Trophoblast cell (in vitro differentiated cells and primary cell): Measurements from ENCODE around the gene MR1.
A peak's percentile ranks its signal among the peaks of the same experiment; 100 is the strongest.

Source experiments
- DNase-seq, 2 donors: peaks; one replicate each; pipeline ENCODE4 v3.0.0-alpha.2; 2016
- H2AFZ ChIP-seq: 2 replicates; pipeline ENCODE4 v1.6.1; 2013; ENCODE audit warnings: low read length, moderate library complexity, mild to moderate bottlenecking; ENCODE audit not compliant: insufficient read depth, poor library complexity
- H2AK5ac ChIP-seq: 2 replicates; pipeline ENCODE4 v1.6.1; 2013; ENCODE audit warnings: mild to moderate bottlenecking, low read length
- H2BK120ac ChIP-seq: 2 replicates; pipeline ENCODE4 v1.6.1; 2013; ENCODE audit warnings: low read length, mild to moderate bottlenecking, moderate library complexity; ENCODE audit not compliant: insufficient read depth, poor library complexity
- H2BK12ac ChIP-seq: 2 replicates; pipeline ENCODE4 v1.6.1; 2013; ENCODE audit warnings: mild to moderate bottlenecking, low read length, moderate library complexity
- H2BK5ac ChIP-seq: 2 replicates; pipeline ENCODE4 v1.6.1; 2013; ENCODE audit warnings: low read length, low read depth, moderate library complexity, mild to moderate bottlenecking; ENCODE audit not compliant: poor library complexity
- H3K14ac ChIP-seq: 2 replicates; pipeline ENCODE4 v1.6.1; 2013; ENCODE audit warnings: mild to moderate bottlenecking, low read length
- H3K18ac ChIP-seq: 2 replicates; pipeline ENCODE4 v1.6.1; 2013; ENCODE audit warnings: mild to moderate bottlenecking, low read length
- H3K23ac ChIP-seq: 2 replicates; pipeline ENCODE4 v1.6.1; 2013; ENCODE audit warnings: low read length
- H3K27ac ChIP-seq: 2 replicates; pipeline ENCODE4 v1.5.1; 2013; ENCODE audit warnings: low read depth, mild to moderate bottlenecking, inconsistent platforms, low read length, moderate library complexity
- H3K27me3 ChIP-seq: 2 replicates; pipeline ENCODE4 v1.6.1; 2013; ENCODE audit warnings: inconsistent platforms, mild to moderate bottlenecking, low read length, moderate library complexity; ENCODE audit not compliant: insufficient read depth
- H3K36me3 ChIP-seq, 2 experiments: 1 replicate in 1 of 2; 2 replicates in 1 of 2; pipeline ENCODE4 v1.6.1; 2013; ENCODE audit warnings: low read length in 2 of 2, mild to moderate bottlenecking in 2 of 2, moderate library complexity in 1 of 2; ENCODE audit not compliant: insufficient read depth in 2 of 2, control insufficient read depth in 1 of 2
- H3K4ac ChIP-seq: 2 replicates; pipeline ENCODE4 v1.6.1; 2013; ENCODE audit warnings: low read depth, mild to moderate bottlenecking, low read length, moderate library complexity
- H3K4me1 ChIP-seq, 2 experiments: 1 replicate in 1 of 2; 2 replicates in 1 of 2; pipeline ENCODE4 v1.6.1; 2013; ENCODE audit warnings: low read length in 2 of 2, mild to moderate bottlenecking in 2 of 2, moderate library complexity in 1 of 2; ENCODE audit not compliant: insufficient read depth in 2 of 2, control insufficient read depth in 1 of 2
- H3K4me2 ChIP-seq: 2 replicates; pipeline ENCODE4 v1.6.1; 2013; ENCODE audit warnings: inconsistent platforms, mild to moderate bottlenecking, low read length, moderate library complexity
- H3K4me3 ChIP-seq: 2 replicates; pipeline ENCODE4 v1.5.1; 2013; ENCODE audit warnings: mild to moderate bottlenecking, low read depth, low read length, inconsistent platforms
- H3K79me1 ChIP-seq: one replicate; pipeline ENCODE4 v1.6.1; 2013; ENCODE audit warnings: low read length
- H3K79me2 ChIP-seq: 2 replicates; pipeline ENCODE4 v1.6.1; 2013; ENCODE audit warnings: low read length, mild to moderate bottlenecking; ENCODE audit not compliant: control insufficient read depth, insufficient read depth, poor library complexity
- H3K9ac ChIP-seq: 2 replicates; pipeline ENCODE4 v1.6.1; 2013; ENCODE audit warnings: mild to moderate bottlenecking, low read length
- H3K9me3 ChIP-seq: 2 replicates; pipeline ENCODE4 v1.6.1; 2013; ENCODE audit warnings: low read depth, mild to moderate bottlenecking, control low read depth, inconsistent platforms, low read length; ENCODE audit not compliant: insufficient read depth
- H4K12ac ChIP-seq: 2 replicates; pipeline ENCODE4 v1.6.1; 2013; ENCODE audit warnings: low read depth, mild to moderate bottlenecking, low read length, moderate library complexity
- H4K8ac ChIP-seq: 2 replicates; pipeline ENCODE4 v1.6.1; 2013; ENCODE audit warnings: low read depth, mild to moderate bottlenecking, low read length, moderate library complexity
- H4K91ac ChIP-seq: one replicate; pipeline ENCODE4 v1.6.1; 2013; ENCODE audit warnings: low read depth, mild to moderate bottlenecking, low read length, moderate library complexity
- WGBS: extraction: QIAGEN DNeasy Blood & Tissue Kit; methylation state at CpG from one replicate; pipeline ENCODE4 v1.1.7; 2013; ENCODE audit warnings: missing lambda C conversion rate; ENCODE audit not compliant: insufficient read length, insufficient coverage; ENCODE audit errors: extremely low coverage; 5-methylcytosine and 5-hydroxymethylcytosine counted together

Gene MR1

DNA sequence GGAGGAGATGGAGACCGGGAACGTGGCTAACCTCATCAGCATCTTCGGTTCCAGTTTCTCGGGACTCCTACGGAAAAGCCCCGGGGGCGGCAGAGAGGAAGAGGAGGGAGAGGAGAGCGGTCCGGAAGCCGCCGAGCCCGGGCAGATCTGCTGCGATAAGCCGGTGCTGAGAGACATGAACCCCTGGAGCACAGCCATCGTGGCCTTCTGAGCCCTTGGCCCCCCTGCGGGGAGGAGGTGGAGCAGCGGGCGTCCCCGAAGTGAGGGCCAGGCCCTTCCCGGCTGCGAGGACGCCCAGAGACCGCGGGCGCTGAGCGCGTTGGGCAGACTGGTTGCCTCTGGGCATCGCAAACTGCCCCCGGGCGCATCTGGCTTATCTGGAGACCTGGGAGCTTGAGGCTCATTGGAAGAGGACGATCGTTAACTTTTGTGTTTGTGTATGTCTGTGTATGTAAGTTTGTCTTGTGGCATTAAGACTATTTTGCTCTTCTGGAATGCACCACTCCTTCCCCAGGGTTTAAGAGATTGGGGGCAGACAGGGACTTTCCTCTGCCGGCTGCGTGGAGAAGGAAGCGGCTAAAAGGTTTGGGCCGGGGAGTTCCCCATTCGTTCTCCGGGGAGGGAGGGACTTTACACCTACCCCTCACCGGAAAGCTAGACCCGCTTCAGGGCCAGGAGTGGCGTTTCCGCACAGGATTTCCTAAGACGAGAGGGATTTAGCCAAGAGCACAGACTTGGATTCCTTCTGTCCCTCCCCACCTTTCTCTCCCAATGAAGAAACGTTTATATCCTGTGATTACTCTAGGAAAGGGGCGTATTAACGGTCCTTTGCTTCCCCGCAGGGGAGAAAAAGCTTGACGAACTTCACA, 56.1 kb downstream of the MR1 start:
- Histone ChIP-seq H3K36me3 (no peaks in the 10 kb centered on the region), H4K12ac (peak overlapping the region; percentile 17), H3K27me3 (no peaks in the 10 kb centered on the region), H3K14ac (peak overlapping the region; percentile 63), H3K4ac (peak overlapping the region; percentile 92), H2AFZ (no peak overlapping the region), H3K9me3 (peaks cover 2% of the 10 kb centered on the region), H3K23ac (no peak overlapping the region), H2AK5ac (peak overlapping the region; percentile 13), H2BK12ac (no peak overlapping the region), H3K4me1 (peaks cover 2 to 4% of the 10 kb centered on the region in 2 experiments), H3K9ac (peak overlapping the region; percentile 20), H4K91ac (peak overlapping the region; percentile 60), H2BK5ac (peak overlapping the region; percentile 32), H4K8ac (peak overlapping the region; percentile 8), H2BK120ac (peak overlapping the region; percentile 21), H3K4me2 (peak overlapping the region; percentile 97), H3K4me3 (peak overlapping the region; percentile 92), H3K18ac (peak overlapping the region; percentile 40), H3K27ac (peak overlapping the region; percentile 31), H3K79me2 (peaks cover 12% of the 10 kb centered on the region), H3K79me1 (peaks cover 15% of the 10 kb centered on the region)
- WGBS, result no CpG with 5 or more reads among the region's 48 CpGs
- DNase-seq, result peak; percentile 75 to 80

DNA sequence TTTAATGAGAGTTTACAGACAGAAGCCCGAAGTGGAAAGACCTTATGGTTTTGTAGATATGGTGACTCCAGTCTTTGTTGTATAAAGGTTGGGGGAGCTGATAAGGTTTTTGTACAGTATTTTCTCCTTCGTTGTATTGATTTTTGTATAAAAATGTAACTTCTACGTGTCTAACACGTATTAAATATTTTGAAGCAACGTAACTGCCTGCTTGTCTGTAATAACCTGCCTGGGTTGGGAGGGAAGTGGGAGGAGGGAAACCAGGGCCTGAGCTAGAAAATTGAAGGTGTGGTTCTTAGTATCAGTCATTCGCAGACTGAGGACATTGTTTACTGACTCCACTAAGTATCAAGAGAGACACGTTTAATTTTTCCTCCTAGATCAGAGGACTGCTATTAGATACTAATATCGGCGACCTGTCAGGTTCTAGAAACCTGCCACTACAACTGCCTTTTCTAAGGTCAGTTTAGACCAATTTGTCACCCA, 56.9 kb downstream of the MR1 start:
- H3K4me2 ChIP-seq, result peak overlapping the region; percentile 97
- H3K9me3 ChIP-seq, result peaks cover 2% of the 10 kb centered on the region
- no peak overlapping the region for H4K91ac ChIP-seq
- H3K14ac ChIP-seq, result no peak overlapping the region
- H4K12ac ChIP-seq, result no peak overlapping the region
- no peak overlapping the region for H3K4ac ChIP-seq
- no peaks in the 10 kb centered on the region for H3K36me3 ChIP-seq
- H3K27me3 ChIP-seq, result no peaks in the 10 kb centered on the region
- no peak overlapping the region for H3K27ac ChIP-seq
- H3K23ac ChIP-seq, result no peak overlapping the region
- no peak overlapping the region for H2BK120ac ChIP-seq
- no peak overlapping the region for H4K8ac ChIP-seq
- no peak overlapping the region for H2BK12ac ChIP-seq
- DNase-seq, result peak in 1 of 2 donors; percentile 50
- H3K18ac ChIP-seq, result no peak overlapping the region
- H3K9ac ChIP-seq, result no peak overlapping the region
- peaks cover 4 to 8% of the 10 kb centered on the region in 2 experiments for H3K4me1 ChIP-seq
- no peak overlapping the region for H2BK5ac ChIP-seq
- H3K79me1 ChIP-seq, result peaks cover 17% of the 10 kb centered on the region
- H3K4me3 ChIP-seq, result no peak overlapping the region
- no peak overlapping the region for H2AFZ ChIP-seq
- no CpG with 5 or more reads among the region's 9 CpGs for WGBS
- no peak overlapping the region for H2AK5ac ChIP-seq
- H3K79me2 ChIP-seq, result peaks cover 12% of the 10 kb centered on the region

DNA sequence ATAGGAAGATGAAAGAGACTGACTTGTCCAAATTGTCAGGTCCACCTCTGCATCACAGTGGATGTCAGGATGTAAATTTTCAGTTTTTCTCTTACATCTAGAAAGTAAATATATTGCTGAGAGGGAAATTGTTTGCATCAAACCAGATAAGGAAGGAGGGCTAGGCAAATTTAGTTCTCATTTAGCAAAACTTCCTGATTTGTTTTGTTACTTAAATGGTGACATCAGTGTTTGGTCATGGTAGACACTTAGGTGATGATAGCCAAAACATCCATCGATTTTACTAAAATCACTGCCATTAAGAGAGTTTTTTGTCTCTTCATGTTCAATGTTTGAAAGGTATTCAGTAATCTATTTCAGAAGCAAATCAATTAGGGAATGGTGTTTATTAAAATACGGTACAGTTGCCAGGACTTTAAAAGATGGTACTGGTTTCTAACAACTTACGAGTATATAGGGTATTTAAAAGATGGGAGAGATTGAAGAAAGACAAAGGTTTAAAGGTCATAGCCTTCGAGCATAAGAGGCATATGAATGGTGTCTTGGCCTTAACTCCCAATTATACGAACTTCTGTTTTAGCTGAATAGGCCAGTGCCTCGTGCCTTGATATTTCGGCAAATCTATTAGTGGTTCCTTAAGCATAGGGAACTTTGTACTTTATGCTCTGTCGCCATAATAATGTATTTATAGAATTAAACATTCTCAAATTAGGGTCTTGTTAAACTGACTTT, 57.7 kb downstream of the MR1 start:
- Histone ChIP-seq H3K4ac (no peak overlapping the region), H2BK120ac (no peak overlapping the region), H2AFZ (no peak overlapping the region), H2BK5ac (no peak overlapping the region), H3K4me2 (no peak overlapping the region), H3K9ac (no peak overlapping the region), H3K79me2 (peaks cover 12% of the 10 kb centered on the region), H3K23ac (no peak overlapping the region), H3K27me3 (no peaks in the 10 kb centered on the region), H3K14ac (no peak overlapping the region), H3K9me3 (peaks cover 2% of the 10 kb centered on the region), H3K18ac (no peak overlapping the region), H2BK12ac (no peak overlapping the region), H3K27ac (no peak overlapping the region), H4K12ac (no peak overlapping the region), H3K4me1 (peaks cover 5 to 8% of the 10 kb centered on the region in 2 experiments), H2AK5ac (no peak overlapping the region), H4K91ac (no peak overlapping the region), H3K79me1 (peaks cover 18% of the 10 kb centered on the region), H3K36me3 (no peaks in the 10 kb centered on the region), H3K4me3 (no peak overlapping the region), H4K8ac (no peak overlapping the region)
- DNase-seq, result peak in 1 of 2 donors; percentile 37
- WGBS, result no CpG with 5 or more reads among the region's 8 CpGs

DNA sequence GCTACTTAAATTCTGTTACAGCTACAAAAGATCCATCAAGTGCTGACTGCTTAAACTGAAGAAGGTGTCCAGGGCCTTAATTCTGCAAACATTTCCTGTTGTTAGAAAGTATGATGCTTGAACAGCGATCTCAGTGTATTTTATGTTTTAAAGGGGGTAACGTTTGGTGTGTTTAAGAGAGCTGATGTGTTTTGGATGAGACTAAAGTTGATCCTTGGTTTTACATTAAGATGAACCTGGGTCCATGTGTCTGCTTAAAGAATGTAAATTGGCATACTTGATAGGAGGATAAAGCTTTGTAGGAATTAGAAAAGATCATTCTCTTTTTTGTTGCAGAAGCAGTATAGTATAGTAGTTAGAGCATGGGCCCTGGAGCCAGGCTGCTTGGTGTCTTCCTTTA, 58.3 kb downstream of the MR1 start:
- no peak overlapping the region for H2BK12ac ChIP-seq
- H2AK5ac ChIP-seq, result no peak overlapping the region
- H4K91ac ChIP-seq, result no peak overlapping the region
- no peak overlapping the region for H2AFZ ChIP-seq
- DNase-seq, result no peak
- no peak overlapping the region for H3K23ac ChIP-seq
- H3K4me1 ChIP-seq, result peaks cover 5 to 9% of the 10 kb centered on the region in 2 experiments
- H3K27ac ChIP-seq, result no peak overlapping the region
- no peak overlapping the region for H2BK120ac ChIP-seq
- peaks cover 12% of the 10 kb centered on the region for H3K79me2 ChIP-seq
- H4K12ac ChIP-seq, result no peak overlapping the region
- H3K9me3 ChIP-seq, result peaks cover 2% of the 10 kb centered on the region
- no peak overlapping the region for H3K14ac ChIP-seq
- H3K4ac ChIP-seq, result no peak overlapping the region
- no peak overlapping the region for H2BK5ac ChIP-seq
- H3K4me2 ChIP-seq, result no peak overlapping the region
- peaks cover 18% of the 10 kb centered on the region for H3K79me1 ChIP-seq
- no peak overlapping the region for H3K4me3 ChIP-seq
- H3K27me3 ChIP-seq, result no peaks in the 10 kb centered on the region
- no peaks in the 10 kb centered on the region for H3K36me3 ChIP-seq
- no peak overlapping the region for H3K9ac ChIP-seq
- 100% methylated on average over 2 of the region's 2 CpGs for WGBS
- no peak overlapping the region for H4K8ac ChIP-seq
- no peak overlapping the region for H3K18ac ChIP-seq
